Neural cell (in vitro differentiated cells): ENCODE data around the gene MYBPHL. TPM values are rescaled to one million over a fixed set of nuclear protein-coding genes. Genes with fewer than 3 reads are reported as not detected.

ENCODE experiments used
- H2AFZ ChIP-seq: fragments of 200-600, 300-800 bp; sonication (generic), shearing (Covaris generic); 2 replicates; pipeline ENCODE4 v1.6.0; 2014; ENCODE audit warnings: low read depth, mild to moderate bottlenecking, antibody characterized with exemption, low read length, moderate library complexity
- H3F3A ChIP-seq: fragments of 200-600 bp; shearing (Covaris generic); 2 replicates; pipeline ENCODE4 v1.6.1; 2016; ENCODE audit warnings: mild to moderate bottlenecking, moderate library complexity, mixed read lengths, antibody characterized with exemption, low read length; ENCODE audit not compliant: insufficient read depth, poor library complexity, severe bottlenecking
- H3K27ac ChIP-seq: fragments of 200-600, 300-800 bp; sonication (generic), shearing (Covaris generic); 2 replicates; pipeline ENCODE4 v1.5.1; 2014; ENCODE audit warnings: mild to moderate bottlenecking, low read length, moderate library complexity
- H3K27me3 ChIP-seq: fragments of 300-800, 200-600 bp; sonication (generic), shearing (Covaris generic); 2 replicates; pipeline ENCODE4 v1.6.0; 2014; ENCODE audit warnings: mild to moderate bottlenecking, low read depth, low read length, moderate library complexity; ENCODE audit not compliant: insufficient read depth
- H3K36me3 ChIP-seq: fragments of 300-800, 200-600 bp; sonication (generic), shearing (Covaris generic); 2 replicates; pipeline ENCODE4 v1.5.1; 2014; ENCODE audit warnings: mild to moderate bottlenecking, antibody characterized with exemption, low read length, moderate library complexity; ENCODE audit not compliant: insufficient read depth
- H3K4me2 ChIP-seq: fragments of 300-800, 200-600 bp; sonication (generic), shearing (Covaris generic); 2 replicates; pipeline ENCODE4 v1.6.0; 2014; ENCODE audit warnings: mild to moderate bottlenecking, low read length
- H3K4me3 ChIP-seq: fragments of 300-800, 200-600 bp; sonication (generic), shearing (Covaris generic); 2 replicates; pipeline ENCODE4 v1.5.1; 2014; ENCODE audit warnings: mild to moderate bottlenecking, low read length, moderate library complexity
- H3K79me2 ChIP-seq: fragments of 200-600 bp; shearing (Covaris generic); replicated peaks from 2 replicates; pipeline ENCODE4 v1.6.0; 2014; ENCODE audit warnings: mild to moderate bottlenecking, low read length, moderate library complexity; ENCODE audit not compliant: insufficient read depth
- H3K9ac ChIP-seq: fragments of 300-800, 200-600 bp; sonication (generic), shearing (Covaris generic); 2 replicates; pipeline ENCODE4 v1.6.1; 2016; ENCODE audit warnings: mild to moderate bottlenecking, low read length, mixed read lengths
- H3K9me2 ChIP-seq: fragments of 200-600 bp; shearing (Covaris generic); 2 replicates; pipeline ENCODE4 v1.6.1; 2016; ENCODE audit warnings: mild to moderate bottlenecking, low read length, mixed read lengths; ENCODE audit not compliant: insufficient read depth
- H3K9me3 ChIP-seq: fragments of 200-600, 300-800 bp; sonication (generic), shearing (Covaris generic); 2 replicates; pipeline ENCODE4 v1.6.1; 2016; ENCODE audit warnings: mild to moderate bottlenecking, mixed run types, low read length, moderate library complexity, mixed read lengths
- H4K20me1 ChIP-seq: fragments of 200-600 bp; shearing (Covaris generic); 2 replicates; pipeline ENCODE4 v1.6.1; 2016; ENCODE audit warnings: mild to moderate bottlenecking, mixed run types; ENCODE audit not compliant: insufficient read depth
- EP300 ChIP-seq: fragments of 450-650 bp; conservative IDR thresholded peaks from 2 replicates; pipeline ENCODE4 v1.6.1; 2014; ENCODE audit warnings: antibody characterized with exemption, mild to moderate bottlenecking, moderate library complexity; ENCODE audit not compliant: poor library complexity, severe bottlenecking
- EZH2 ChIP-seq: fragments of 200-600, 300-800 bp; shearing (Covaris generic), sonication (generic); IDR thresholded peaks from 2 replicates; pipeline ENCODE4 v1.6.1; 2014; ENCODE audit warnings: antibody characterized with exemption, low read length, borderline replicate concordance, mild to moderate bottlenecking; ENCODE audit not compliant: insufficient read depth, poor library complexity, severe bottlenecking
- MXI1 ChIP-seq: fragments of 450-650 bp; conservative IDR thresholded peaks from 2 replicates; pipeline ENCODE4 v1.6.1; 2014; ENCODE audit warnings: antibody characterized with exemption, mild to moderate bottlenecking; ENCODE audit not compliant: poor library complexity, severe bottlenecking
- POLR2AphosphoS5 ChIP-seq: IDR thresholded peaks from 2 replicates; pipeline ENCODE4 v1.6.1; 2012
- RAD21 ChIP-seq: fragments of 450-650 bp; conservative IDR thresholded peaks from 2 replicates; pipeline ENCODE4 v1.6.1; 2014; ENCODE audit warnings: antibody characterized with exemption, mild to moderate bottlenecking, moderate library complexity
- SMC3 ChIP-seq: fragments of 450-650 bp; conservative IDR thresholded peaks from 2 replicates; pipeline ENCODE4 v1.6.1; 2014; ENCODE audit warnings: antibody characterized with exemption, mild to moderate bottlenecking, moderate library complexity; ENCODE audit not compliant: poor library complexity
- TAF1 ChIP-seq: IDR thresholded peaks from 2 replicates; pipeline ENCODE4 v1.6.1; 2012; ENCODE audit warnings: low read depth
- polyA plus RNA-seq: library from polyadenylated mRNA; depleted of rRNA; stranded (reverse); fragments of >200 nt; gene quantifications from 2 replicates; pipeline ENCODE4 v1.2.3, GENCODE V29; 2014
- TF ChIP-seq, protein P1 (sequence below): fragments of 450-650 bp; IDR thresholded peaks from 2 replicates; pipeline ENCODE4 v1.5.1; 2014; ENCODE audit warnings: antibody characterized with exemption, mild to moderate bottlenecking, moderate library complexity; ENCODE audit not compliant: poor library complexity, severe bottlenecking
- TF ChIP-seq, protein P2 (sequence below): IDR thresholded peaks from 2 replicates; pipeline ENCODE4 v1.6.1; 2012; ENCODE audit warnings: borderline replicate concordance

MYBPHL gene
- polyA plus RNA-seq, 1 donor from 2014 or later: 1.6 TPM

DNA sequence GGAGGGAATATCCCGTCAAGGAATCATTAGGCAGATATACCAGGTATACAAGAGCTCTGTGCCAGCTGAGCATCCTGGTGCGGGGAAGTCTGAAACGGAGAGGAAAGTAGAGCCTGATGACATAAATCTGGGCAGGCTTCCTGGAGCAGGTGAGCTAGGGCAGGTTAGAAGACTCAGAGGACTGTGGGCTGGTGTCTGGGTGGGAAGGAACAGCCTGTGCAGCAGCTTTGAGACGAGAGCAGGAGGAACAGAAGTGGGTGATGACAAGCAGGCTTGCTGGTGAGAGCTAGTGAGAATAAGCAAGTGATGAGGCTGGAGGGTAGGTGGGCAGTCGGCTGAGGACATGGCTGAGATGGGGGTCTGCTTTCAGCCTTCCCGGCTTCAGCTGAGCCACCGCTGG lies 50.7 kb downstream of the MYBPHL start:
- peak overlapping the region; percentile 75 for H3K4me3 ChIP-seq

DNA sequence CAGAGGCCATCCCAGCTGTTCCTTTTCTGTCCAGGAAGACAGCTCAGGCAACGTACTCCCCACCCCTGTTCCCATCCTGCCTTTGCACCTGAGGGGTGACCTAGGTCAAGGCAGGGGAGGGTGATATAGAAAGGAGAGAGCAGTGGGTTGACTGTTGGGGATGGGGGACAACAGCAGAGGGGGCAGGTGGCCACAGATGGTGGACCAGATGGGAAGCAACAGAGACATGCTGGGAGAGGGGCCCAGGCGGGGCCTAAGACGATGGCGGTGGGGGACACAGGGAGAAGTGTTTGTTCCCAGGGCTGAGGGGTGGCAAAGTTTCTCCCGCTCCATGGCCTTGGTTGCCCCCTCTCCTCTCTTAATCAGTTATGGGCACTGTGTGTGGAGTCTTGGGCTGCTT lies 51.1 kb downstream of the MYBPHL start:
- Histone ChIP-seq H3K79me2 (peaks cover 58% of the 10 kb centered on the region), H3K4me3 (peak overlapping the region; percentile 75), H3K4me2 (peak overlapping the region; percentile 97), H3K27ac (peak overlapping the region; percentile 70), H3F3A (no peaks in the 10 kb centered on the region), H3K36me3 (peaks cover 12% of the 10 kb centered on the region), H3K9ac (peak overlapping the region; percentile 76), H4K20me1 (no peaks in the 10 kb centered on the region), H3K9me2 (no peaks in the 10 kb centered on the region), H2AFZ (peak overlapping the region; percentile 66), H3K27me3 (no peaks in the 10 kb centered on the region), H3K9me3 (no peaks in the 10 kb centered on the region)
- TF ChIP-seq SMC3 (no peak), EP300 (no peak)
- TF ChIP-seq, protein P1, sequence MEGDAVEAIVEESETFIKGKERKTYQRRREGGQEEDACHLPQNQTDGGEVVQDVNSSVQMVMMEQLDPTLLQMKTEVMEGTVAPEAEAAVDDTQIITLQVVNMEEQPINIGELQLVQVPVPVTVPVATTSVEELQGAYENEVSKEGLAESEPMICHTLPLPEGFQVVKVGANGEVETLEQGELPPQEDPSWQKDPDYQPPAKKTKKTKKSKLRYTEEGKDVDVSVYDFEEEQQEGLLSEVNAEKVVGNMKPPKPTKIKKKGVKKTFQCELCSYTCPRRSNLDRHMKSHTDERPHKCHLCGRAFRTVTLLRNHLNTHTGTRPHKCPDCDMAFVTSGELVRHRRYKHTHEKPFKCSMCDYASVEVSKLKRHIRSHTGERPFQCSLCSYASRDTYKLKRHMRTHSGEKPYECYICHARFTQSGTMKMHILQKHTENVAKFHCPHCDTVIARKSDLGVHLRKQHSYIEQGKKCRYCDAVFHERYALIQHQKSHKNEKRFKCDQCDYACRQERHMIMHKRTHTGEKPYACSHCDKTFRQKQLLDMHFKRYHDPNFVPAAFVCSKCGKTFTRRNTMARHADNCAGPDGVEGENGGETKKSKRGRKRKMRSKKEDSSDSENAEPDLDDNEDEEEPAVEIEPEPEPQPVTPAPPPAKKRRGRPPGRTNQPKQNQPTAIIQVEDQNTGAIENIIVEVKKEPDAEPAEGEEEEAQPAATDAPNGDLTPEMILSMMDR: no peak

More for the DNA sequence above, 50.7 kb downstream of the MYBPHL start:
- H3K4me2 ChIP-seq: peak overlapping the region; percentile 97
- peaks cover 12% of the 10 kb centered on the region for H3K36me3 ChIP-seq
- H3K27ac ChIP-seq: no peak overlapping the region
- no peaks in the 10 kb centered on the region for H3F3A ChIP-seq
- H3K27me3 ChIP-seq: no peaks in the 10 kb centered on the region
- no peak overlapping the region for H2AFZ ChIP-seq
- no peaks in the 10 kb centered on the region for H3K9me2 ChIP-seq
- TF ChIP-seq MXI1 (no peak), EP300 (no peak), RAD21 (no peak), SMC3 (no peak), EZH2 (no peak), TAF1 (no peak), POLR2AphosphoS5 (no peak)
- TF ChIP-seq, protein P2, sequence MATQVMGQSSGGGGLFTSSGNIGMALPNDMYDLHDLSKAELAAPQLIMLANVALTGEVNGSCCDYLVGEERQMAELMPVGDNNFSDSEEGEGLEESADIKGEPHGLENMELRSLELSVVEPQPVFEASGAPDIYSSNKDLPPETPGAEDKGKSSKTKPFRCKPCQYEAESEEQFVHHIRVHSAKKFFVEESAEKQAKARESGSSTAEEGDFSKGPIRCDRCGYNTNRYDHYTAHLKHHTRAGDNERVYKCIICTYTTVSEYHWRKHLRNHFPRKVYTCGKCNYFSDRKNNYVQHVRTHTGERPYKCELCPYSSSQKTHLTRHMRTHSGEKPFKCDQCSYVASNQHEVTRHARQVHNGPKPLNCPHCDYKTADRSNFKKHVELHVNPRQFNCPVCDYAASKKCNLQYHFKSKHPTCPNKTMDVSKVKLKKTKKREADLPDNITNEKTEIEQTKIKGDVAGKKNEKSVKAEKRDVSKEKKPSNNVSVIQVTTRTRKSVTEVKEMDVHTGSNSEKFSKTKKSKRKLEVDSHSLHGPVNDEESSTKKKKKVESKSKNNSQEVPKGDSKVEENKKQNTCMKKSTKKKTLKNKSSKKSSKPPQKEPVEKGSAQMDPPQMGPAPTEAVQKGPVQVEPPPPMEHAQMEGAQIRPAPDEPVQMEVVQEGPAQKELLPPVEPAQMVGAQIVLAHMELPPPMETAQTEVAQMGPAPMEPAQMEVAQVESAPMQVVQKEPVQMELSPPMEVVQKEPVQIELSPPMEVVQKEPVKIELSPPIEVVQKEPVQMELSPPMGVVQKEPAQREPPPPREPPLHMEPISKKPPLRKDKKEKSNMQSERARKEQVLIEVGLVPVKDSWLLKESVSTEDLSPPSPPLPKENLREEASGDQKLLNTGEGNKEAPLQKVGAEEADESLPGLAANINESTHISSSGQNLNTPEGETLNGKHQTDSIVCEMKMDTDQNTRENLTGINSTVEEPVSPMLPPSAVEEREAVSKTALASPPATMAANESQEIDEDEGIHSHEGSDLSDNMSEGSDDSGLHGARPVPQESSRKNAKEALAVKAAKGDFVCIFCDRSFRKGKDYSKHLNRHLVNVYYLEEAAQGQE: no peak
- H4K20me1 ChIP-seq: no peaks in the 10 kb centered on the region
- H3K79me2 ChIP-seq: peaks cover 54% of the 10 kb centered on the region
- H3K9ac ChIP-seq: peak overlapping the region; percentile 76
- H3K9me3 ChIP-seq: no peaks in the 10 kb centered on the region
